ENCODE data around the gene FAM20A.

FAM20A gene

DNA sequence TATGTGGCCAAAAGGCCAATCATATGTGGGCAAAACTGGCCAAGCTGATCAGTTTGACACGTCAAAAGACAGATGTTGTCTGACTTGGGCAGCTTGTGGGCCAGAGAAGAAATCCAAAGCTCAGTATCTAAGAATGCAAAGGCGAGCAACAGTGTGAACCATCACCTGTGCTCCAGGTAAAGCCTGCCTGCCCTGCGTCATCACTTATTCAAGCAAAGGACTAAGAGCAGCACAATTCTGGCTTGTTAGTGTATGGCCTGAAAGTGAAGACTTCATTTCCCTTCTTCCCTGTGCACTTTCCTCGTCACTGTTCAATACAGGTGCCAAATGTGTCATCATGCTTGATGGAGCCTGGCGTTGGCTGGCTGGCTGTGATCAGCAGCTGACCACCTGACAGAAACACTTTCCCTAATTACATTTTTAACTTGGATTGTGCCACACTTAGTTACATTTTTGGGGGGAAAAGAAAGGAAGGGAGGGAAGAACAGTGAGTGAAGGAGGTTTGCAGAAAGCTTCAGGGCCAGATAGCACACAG, 4.7 kb downstream of the FAM20A start:
- TF ChIP-seq, protein P1, sequence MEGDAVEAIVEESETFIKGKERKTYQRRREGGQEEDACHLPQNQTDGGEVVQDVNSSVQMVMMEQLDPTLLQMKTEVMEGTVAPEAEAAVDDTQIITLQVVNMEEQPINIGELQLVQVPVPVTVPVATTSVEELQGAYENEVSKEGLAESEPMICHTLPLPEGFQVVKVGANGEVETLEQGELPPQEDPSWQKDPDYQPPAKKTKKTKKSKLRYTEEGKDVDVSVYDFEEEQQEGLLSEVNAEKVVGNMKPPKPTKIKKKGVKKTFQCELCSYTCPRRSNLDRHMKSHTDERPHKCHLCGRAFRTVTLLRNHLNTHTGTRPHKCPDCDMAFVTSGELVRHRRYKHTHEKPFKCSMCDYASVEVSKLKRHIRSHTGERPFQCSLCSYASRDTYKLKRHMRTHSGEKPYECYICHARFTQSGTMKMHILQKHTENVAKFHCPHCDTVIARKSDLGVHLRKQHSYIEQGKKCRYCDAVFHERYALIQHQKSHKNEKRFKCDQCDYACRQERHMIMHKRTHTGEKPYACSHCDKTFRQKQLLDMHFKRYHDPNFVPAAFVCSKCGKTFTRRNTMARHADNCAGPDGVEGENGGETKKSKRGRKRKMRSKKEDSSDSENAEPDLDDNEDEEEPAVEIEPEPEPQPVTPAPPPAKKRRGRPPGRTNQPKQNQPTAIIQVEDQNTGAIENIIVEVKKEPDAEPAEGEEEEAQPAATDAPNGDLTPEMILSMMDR (IDR thresholded peaks at IDR 0.05; ENCODE audit: insufficient read depth, missing control alignments) = no peak
- no peak for DNase-seq (ENCODE audit: insufficient read length, low spot score)
- FAIRE-seq = no peak

DNA sequence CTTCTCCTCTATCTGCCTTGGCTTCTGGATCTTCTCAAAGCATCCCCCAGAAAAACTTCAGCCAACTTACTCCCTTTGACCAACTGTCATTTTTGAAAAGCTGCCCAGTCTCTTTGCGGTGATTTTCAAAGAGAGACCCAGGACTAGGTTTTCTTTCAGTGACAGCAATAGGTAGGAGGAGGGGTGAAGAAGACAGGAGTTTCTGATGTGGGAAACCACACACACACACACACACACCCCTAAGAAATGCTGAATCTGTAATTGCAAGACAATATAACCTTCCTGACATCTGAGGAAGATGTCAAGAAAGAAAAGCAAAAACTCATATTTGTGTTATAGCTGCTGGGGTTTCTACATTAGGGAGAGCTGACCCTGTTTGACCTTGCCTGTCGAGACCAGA, 5.2 kb downstream of the FAM20A start:
- TF ChIP-seq, protein P1 (IDR thresholded peaks at IDR 0.05; ENCODE audit: insufficient read depth, missing control alignments) = no peak
- no peak for FAIRE-seq
- DNase-seq (ENCODE audit: insufficient read length, low spot score) = no peak

DNA sequence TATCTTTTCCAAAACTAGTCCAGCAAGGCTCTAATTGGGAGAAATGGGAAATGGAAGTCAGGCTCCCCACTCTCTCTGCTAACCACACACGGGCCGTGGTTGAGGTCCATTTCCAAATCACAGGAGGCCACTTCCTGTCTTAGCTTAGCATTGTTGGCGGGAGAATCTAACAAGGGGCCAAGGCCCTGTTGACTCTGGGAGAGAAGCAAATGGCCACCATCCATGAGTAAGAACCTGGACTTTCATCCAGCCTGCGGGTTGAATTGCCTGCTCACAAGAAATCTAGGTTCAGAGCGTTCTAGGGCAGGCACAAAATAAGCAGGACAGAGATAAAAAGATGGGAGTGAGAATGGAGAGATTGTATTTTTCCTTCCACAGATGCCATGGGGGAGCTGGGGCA, 5.7 kb downstream of the FAM20A start:
- no peak for FAIRE-seq
- TF ChIP-seq, protein P1 (IDR thresholded peaks at IDR 0.05; ENCODE audit: insufficient read depth, missing control alignments) = no peak
- DNase-seq (ENCODE audit: insufficient read length, low spot score) = no peak

DNA sequence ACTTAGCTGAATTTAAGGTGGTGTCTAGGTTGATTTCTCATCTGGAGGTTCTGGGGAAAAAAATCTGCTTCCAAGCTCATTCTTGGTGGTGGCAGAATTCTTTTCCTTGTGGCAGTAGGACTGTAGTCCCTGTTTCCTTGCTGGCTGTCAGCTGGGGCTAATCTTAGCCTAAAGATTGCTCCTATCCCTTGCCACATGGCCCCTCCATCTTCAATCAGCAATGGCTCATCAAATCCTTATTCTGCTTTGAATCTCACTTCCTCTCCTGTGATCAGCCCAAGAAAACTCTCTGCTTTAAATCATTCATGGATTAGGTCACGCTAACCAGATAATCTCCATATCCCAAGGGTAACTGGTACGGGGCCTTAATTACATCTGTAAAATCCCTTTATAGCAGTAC, 6.6 kb downstream of the FAM20A start:
- TF ChIP-seq, protein P1 (IDR thresholded peaks at IDR 0.05; ENCODE audit: insufficient read depth, missing control alignments) = no peak
- no peak for FAIRE-seq
- no peak for DNase-seq (ENCODE audit: insufficient read length, low spot score)

DNA sequence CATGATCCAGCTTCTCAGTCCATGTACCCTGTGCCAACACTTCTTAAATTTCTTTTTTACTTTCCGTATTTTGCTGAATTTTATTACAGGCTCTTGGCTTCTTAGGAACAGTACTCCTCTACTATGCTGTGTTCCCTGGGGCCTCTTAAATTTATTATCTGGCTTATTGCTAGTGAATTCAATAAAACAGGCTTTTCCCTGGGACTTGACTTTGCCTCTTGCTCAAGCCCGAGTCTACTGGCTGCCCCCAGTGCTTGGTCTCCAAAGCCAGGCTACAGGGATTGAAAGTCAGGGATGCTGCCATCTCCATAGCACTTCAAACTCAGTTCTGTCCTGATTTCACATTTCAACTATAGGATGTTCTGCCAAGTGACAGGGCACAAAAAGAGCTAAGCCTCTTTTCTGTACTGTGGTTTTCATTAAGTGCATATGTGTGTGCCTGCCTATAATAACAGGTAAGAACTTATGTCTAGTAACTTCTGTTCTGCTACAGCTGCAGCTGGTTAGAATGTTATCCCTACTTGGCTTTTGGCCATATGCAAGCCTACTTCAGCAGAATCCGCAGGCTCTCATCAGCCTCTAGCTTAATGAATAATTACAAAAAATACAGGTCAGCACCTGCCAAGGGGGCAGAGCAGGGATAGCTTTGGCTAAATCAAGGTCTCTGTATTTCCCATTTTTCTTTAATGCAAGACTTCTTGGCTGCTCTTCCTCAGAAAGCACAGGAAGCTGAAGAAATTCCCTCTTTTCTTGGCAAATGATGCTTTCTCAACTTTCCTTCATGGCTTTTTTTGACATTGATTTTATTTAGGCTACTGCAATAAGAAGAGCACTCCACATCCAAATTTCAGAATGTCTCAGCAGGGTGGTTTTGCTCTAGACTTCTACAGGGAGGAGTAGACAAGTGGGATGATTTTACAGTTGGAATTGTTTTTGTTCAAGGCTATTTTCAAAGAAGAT, 8.2 kb downstream of the FAM20A start:
- TF ChIP-seq, protein P1 (IDR thresholded peaks at IDR 0.05; ENCODE audit: insufficient read depth, missing control alignments) = no peak
- no peak for DNase-seq (ENCODE audit: insufficient read length, low spot score)
- no peak for FAIRE-seq

DNA sequence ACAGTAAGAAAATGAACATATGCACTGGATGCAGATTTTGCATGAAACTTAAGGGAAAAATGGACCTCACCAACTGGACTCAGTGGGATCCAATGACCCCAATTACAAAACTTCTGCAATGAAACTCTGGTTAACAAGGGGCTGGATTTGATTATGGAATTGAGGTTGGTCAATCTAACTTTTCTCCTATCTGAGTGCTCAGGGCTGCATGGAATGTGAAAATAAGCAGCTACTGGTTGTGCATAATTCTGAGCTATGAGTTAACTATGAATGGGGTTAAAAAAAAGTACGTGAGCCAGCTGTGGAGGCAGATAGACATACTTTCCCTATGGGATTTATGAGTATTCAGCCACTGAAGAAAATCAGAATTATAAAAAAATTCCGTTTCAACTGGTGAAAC, 9.2 kb downstream of the FAM20A start:
- DNase-seq (ENCODE audit: insufficient read length, low spot score) (no peak), FAIRE-seq (no peak)
- TF ChIP-seq, protein P1 (IDR thresholded peaks at IDR 0.05; ENCODE audit: insufficient read depth, missing control alignments) = no peak

DNA sequence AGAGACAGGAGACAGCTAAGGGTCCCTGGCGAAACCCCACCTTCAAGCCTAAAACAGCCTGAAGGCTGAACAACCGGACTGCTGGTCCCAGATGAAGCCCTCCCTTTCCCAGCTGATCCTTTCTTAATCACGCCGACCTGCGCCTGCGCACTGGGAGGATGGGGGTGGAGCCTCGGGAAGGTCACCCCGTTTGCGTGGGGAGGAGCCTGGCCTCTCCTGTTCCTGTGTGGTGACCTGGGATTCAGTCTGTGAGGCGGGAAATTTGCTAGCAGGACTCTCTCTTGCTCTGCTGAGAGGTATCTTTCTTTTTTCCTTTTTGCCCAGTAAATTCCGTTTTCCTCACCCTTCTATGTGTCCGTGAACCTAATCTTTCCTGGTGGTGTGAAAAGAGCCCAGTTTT, 9.6 kb downstream of the FAM20A start:
- DNase-seq (ENCODE audit: insufficient read length, low spot score) (no peak), FAIRE-seq (no peak)
- TF ChIP-seq, protein P1 (IDR thresholded peaks at IDR 0.05; ENCODE audit: insufficient read depth, missing control alignments) = no peak

Data from D721Med (cell line).